MCF 10A (cell line): ENCODE measurements around the gene COL21A1. TPM values are rescaled to one million over a fixed set of nuclear protein-coding genes. Genes with fewer than 3 reads are reported as not detected.

Experiments
- BruUV-seq: library from RNA; stranded (reverse); fragments of 400-500 nt; replicated peaks from 2 replicates; lab custom pipeline; 2021; lab: Mats Ljungman, UMichigan
- CTCF ChIA-PET: fragments of 300-600 bp; sonication (Branson Sonifier 250); formaldehyde crosslinking; extraction: SDS; loops from one replicate; lab custom pipeline; 2021; ENCODE audit warnings: antibody characterized with exemption, inconsistent platforms; lab: Yijun Ruan, JAX
- POLR2A ChIA-PET: fragments of 300-600, 350-650 bp; sonication (Branson Sonifier 250); formaldehyde crosslinking; extraction: SDS; loops from one replicate; lab custom pipeline; 2020; ENCODE audit warnings: antibody characterized with exemption, inconsistent platforms; lab: Yijun Ruan, JAX
- DNase-seq: peaks from one replicate; pipeline ENCODE4 v3.0.0-alpha.2; 2018; ENCODE audit not compliant: unreplicated experiment
- H3K27ac Mint-ChIP-seq: one replicate; pipeline ENCODE4 v1.8.0; 2022; ENCODE audit warnings: mild to moderate bottlenecking, low read depth, mixed read lengths; ENCODE audit not compliant: unreplicated experiment
- H3K27me3 Mint-ChIP-seq: one replicate; pipeline ENCODE4 v1.8.0; 2022; ENCODE audit warnings: mixed read lengths; ENCODE audit not compliant: insufficient read depth, unreplicated experiment
- H3K36me3 Mint-ChIP-seq: one replicate; pipeline ENCODE4 v1.8.0; 2022; ENCODE audit warnings: mild to moderate bottlenecking, moderate library complexity, mixed read lengths; ENCODE audit not compliant: insufficient read depth, unreplicated experiment
- H3K4me1 Mint-ChIP-seq: one replicate; pipeline ENCODE4 v1.8.0; 2022; ENCODE audit warnings: mixed read lengths; ENCODE audit not compliant: insufficient read depth, unreplicated experiment
- H3K4me3 Mint-ChIP-seq: one replicate; pipeline ENCODE4 v1.8.0; 2022; ENCODE audit warnings: mild to moderate bottlenecking, moderate library complexity, mixed read lengths; ENCODE audit not compliant: unreplicated experiment
- H3K9me3 Mint-ChIP-seq: one replicate; pipeline ENCODE4 v1.8.0; 2022; ENCODE audit warnings: mixed read lengths; ENCODE audit not compliant: unreplicated experiment
- CTCF ChIP-seq: fragments of 200-600 bp; IDR thresholded peaks from one replicate; pipeline ENCODE4 v1.8.0; 2022; ENCODE audit warnings: antibody characterized with exemption, mild to moderate bottlenecking; ENCODE audit not compliant: unreplicated experiment
- intact Hi-C: fragments of 100-400 bp; cut with micrococcal nuclease; formaldehyde crosslinking; loops from 2 replicates; pipeline ENCODE4 v1.14.1; 2022
- total RNA-seq: library from RNA; stranded (reverse); gene quantifications from 2 replicates; pipeline ENCODE4 v1.2.3, GENCODE V29; 2022

The COL21A1 gene
- total RNA-seq, 1 experiment from 2014 or later = 1.8 TPM

- H3K36me3 Mint-ChIP-seq = no peaks in the 10 kb centered on the region
- BruUV-seq = no TSS peak
- H3K4me1 Mint-ChIP-seq = peaks cover 12% of the 10 kb centered on the region
- POLR2A ChIA-PET = no interaction called here
- H3K4me3 Mint-ChIP-seq = no peak overlapping the region
- no peak overlapping the region for H3K27ac Mint-ChIP-seq
- DNase-seq = no peak
- no peaks in the 10 kb centered on the region for H3K27me3 Mint-ChIP-seq
- intact Hi-C loops = loop anchor here (2.0 kb wide), 1 partner anchor 254 kb away; no protein-coding TSS in a partner anchor
- TF ChIP-seq CTCF = no peak
- peaks cover 18% of the 10 kb centered on the region for H3K9me3 Mint-ChIP-seq
- CTCF ChIA-PET = interaction anchor here (0.6 to 4.0 kb wide), 3 partner anchors 169 to 254 kb away, joined by 3 to 20 read pairs (median 3); no protein-coding TSS in a partner anchor
Measured at GRCh38 chr6:56038764-56039163, 208.6 kb downstream of the COL21A1 start.

GRCh38 chr6:56037601-56038000 lies 209.8 kb downstream of the COL21A1 start:
- intact Hi-C loops = no loop called here
- H3K4me3 Mint-ChIP-seq = no peak overlapping the region
- no peaks in the 10 kb centered on the region for H3K27me3 Mint-ChIP-seq
- no peak for DNase-seq
- peaks cover 12% of the 10 kb centered on the region for H3K4me1 Mint-ChIP-seq
- peaks cover 18% of the 10 kb centered on the region for H3K9me3 Mint-ChIP-seq
- BruUV-seq = no TSS peak
- ChIA-PET POLR2A (interaction anchor here (1.3 kb wide), 1 partner anchor 9 kb away, joined by 3 read pairs; no protein-coding TSS in a partner anchor), CTCF (interaction anchor here (0.5 to 4.0 kb wide), 3 partner anchors 248 to 761 kb away, joined by 3 to 20 read pairs (median 3); no protein-coding TSS in a partner anchor)
- H3K27ac Mint-ChIP-seq = no peak overlapping the region
- no peak for TF ChIP-seq CTCF
- no peaks in the 10 kb centered on the region for H3K36me3 Mint-ChIP-seq

- H3K27ac Mint-ChIP-seq = no peak overlapping the region
- no peak for DNase-seq
- CTCF ChIA-PET = interaction anchor here (0.5 to 4.0 kb wide), 3 partner anchors 249 to 760 kb away, joined by 3 to 20 read pairs (median 3); no protein-coding TSS in a partner anchor
- POLR2A ChIA-PET = interaction anchor here (1.3 kb wide), 1 partner anchor 9 kb away, joined by 3 read pairs; no protein-coding TSS in a partner anchor
- BruUV-seq = no TSS peak
- H3K4me3 Mint-ChIP-seq = no peak overlapping the region
- intact Hi-C loops = no loop called here
- TF ChIP-seq CTCF = no peak
- H3K9me3 Mint-ChIP-seq = peaks cover 16% of the 10 kb centered on the region
- H3K4me1 Mint-ChIP-seq = peaks cover 12% of the 10 kb centered on the region
- H3K36me3 Mint-ChIP-seq = no peaks in the 10 kb centered on the region
- no peaks in the 10 kb centered on the region for H3K27me3 Mint-ChIP-seq
Measured at GRCh38 chr6:56036916-56037600, 210.3 kb downstream of the COL21A1 start.

GRCh38 chr6:56033401-56033800 lies 214.0 kb downstream of the COL21A1 start:
- DNase-seq = no peak
- intact Hi-C loops = no loop called here
- no peaks in the 10 kb centered on the region for H3K27me3 Mint-ChIP-seq
- no TSS peak for BruUV-seq
- no peak overlapping the region for H3K4me3 Mint-ChIP-seq
- H3K4me1 Mint-ChIP-seq = no peaks in the 10 kb centered on the region
- ChIA-PET POLR2A (interaction anchor here (0.6 kb wide), 2 partner anchors 10 to 19 kb away, joined by 3 read pairs; no protein-coding TSS in a partner anchor), CTCF (no interaction called here)
- TF ChIP-seq CTCF = no peak
- no peak overlapping the region for H3K27ac Mint-ChIP-seq
- H3K36me3 Mint-ChIP-seq = no peaks in the 10 kb centered on the region
- H3K9me3 Mint-ChIP-seq = peaks cover 4% of the 10 kb centered on the region
